Keratinocyte (primary cell): ENCODE data around the gene C10orf71.

ENCODE experiments used
- CTCF ChIP-seq, 3 experiments: IDR thresholded peaks in 1 of 3; conservative IDR thresholded peaks in 1 of 3; optimal IDR thresholded peaks in 1 of 3; 2 replicates in 2 of 3; 3 replicates in 1 of 3; pipeline versions ENCODE3 to v1.5.1; 2011; ENCODE audit warnings: low read length in 3 of 3, mild to moderate bottlenecking in 3 of 3, moderate library complexity in 2 of 3, control low read depth in 1 of 3, inconsistent platforms in 1 of 3; ENCODE audit not compliant: insufficient read depth in 2 of 3; ENCODE audit errors: extremely low read depth in 1 of 3
- EZH2 ChIP-seq: IDR thresholded peaks from one replicate; pipeline ENCODE4 v1.6.1; 2012; ENCODE audit warnings: inconsistent platforms, mild to moderate bottlenecking, low read length, moderate library complexity

- TF ChIP-seq CTCF (optimal IDR thresholded peaks at IDR 0.05 in 1 of 3, IDR thresholded peaks at IDR 0.05 in 1 of 3, conservative IDR thresholded peaks at IDR 0.05 in 1 of 3; ENCODE audit: extremely low read depth in 1 of 3, insufficient read depth in 2 of 3, low read length in 3 of 3) (no peak), EZH2 (no peak)
Measured at GRCh38 chr10:49299816-49300139, 808 bp downstream of the C10orf71 start.
